Activated B cell treated with CpG ODN at 0.5 μM for 24 hours (primary cell): ENCODE results near the gene NCAM1. TPM values are rescaled to one million over a fixed set of nuclear protein-coding genes. Genes with fewer than 3 reads are reported as not detected.

ENCODE experiments used
- ATAC-seq: fragments of 200-7000 bp; cut with Tn5 transposase; one replicate; pipeline ENCODE4 v1.10.0; 2021; ENCODE audit warnings: low read depth, mild to moderate bottlenecking, moderate library complexity
- CTCF ChIA-PET: fragments of 350-600 bp; sonication (Branson Sonifier 250); formaldehyde crosslinking; loops from one replicate; lab custom pipeline; 2021; ENCODE audit warnings: antibody characterized with exemption; lab: Charles Lee
- POLR2A ChIA-PET: fragments of 350-600 bp; sonication (Branson Sonifier 250); formaldehyde crosslinking; loops from one replicate; lab custom pipeline; 2021; ENCODE audit warnings: antibody characterized with exemption; lab: Charles Lee
- DNase-seq: peaks from one replicate; pipeline ENCODE4 v3.0.0; 2022
- H3K27ac Mint-ChIP-seq: one replicate; pipeline ENCODE4 v1.8.0; 2020; ENCODE audit warnings: mixed read lengths
- H3K27me3 Mint-ChIP-seq: one replicate; pipeline ENCODE4 v1.8.0; 2021; ENCODE audit warnings: mixed read lengths
- H3K36me3 Mint-ChIP-seq: one replicate; pipeline ENCODE4 v1.8.0; 2021; ENCODE audit warnings: low read depth, mixed read lengths
- H3K4me1 Mint-ChIP-seq: one replicate; pipeline ENCODE4 v1.8.0; 2021; ENCODE audit warnings: mixed read lengths
- H3K4me3 Mint-ChIP-seq: one replicate; pipeline ENCODE4 v1.8.0; 2020; ENCODE audit warnings: mild to moderate bottlenecking, mixed read lengths
- H3K9me3 Mint-ChIP-seq: one replicate; pipeline ENCODE4 v1.8.0; 2020; ENCODE audit warnings: mixed read lengths
- intact Hi-C: fragments of 100-400 bp; cut with micrococcal nuclease; formaldehyde crosslinking; loops from one replicate; pipeline ENCODE4 v1.15.1; 2024
- total RNA-seq: library from RNA; stranded (reverse); gene quantifications from 2 replicates; pipeline ENCODE4 v1.2.3, GENCODE V29; 2022
- TF ChIP-seq, protein P1 (sequence below): fragments of 200-600 bp; IDR thresholded peaks from one replicate; pipeline ENCODE4 v1.8.0; 2022; ENCODE audit warnings: antibody characterized with exemption, mild to moderate bottlenecking

Gene NCAM1
- total RNA-seq, 1 donor from 2014 or later, result not detected

DNA sequence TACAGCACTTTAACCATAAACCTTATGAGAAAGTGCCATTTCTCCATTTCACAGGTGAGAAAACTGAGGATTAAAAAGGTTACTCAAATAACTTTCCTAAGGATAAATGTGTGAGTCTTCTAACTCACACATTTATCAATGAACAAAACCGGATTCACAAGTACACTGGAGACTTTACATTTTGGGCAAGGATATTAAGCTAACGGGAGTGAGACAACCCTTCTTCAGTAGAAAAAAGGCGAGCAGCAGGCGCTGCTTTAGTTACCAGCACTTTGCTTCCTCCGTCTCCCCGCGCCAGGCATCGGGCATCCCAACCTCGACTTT is 352.8 kb downstream of the NCAM1 start:
- peaks cover 19% of the 10 kb centered on the region for H3K4me1 Mint-ChIP-seq
- peak overlapping the region; percentile 67 for H3K27ac Mint-ChIP-seq
- H3K4me3 Mint-ChIP-seq, result peak overlapping the region; percentile 85
- H3K9me3 Mint-ChIP-seq, result no peaks in the 10 kb centered on the region
- intact Hi-C loops, result loop anchor here (1.0 to 10.0 kb wide), 9 partner anchors 63 to 1711 kb away; partner anchors contain the start of genes C11orf71, CFAP68, FDXACB1 and PTS
- DNase-seq, result no peak
- CTCF ChIA-PET, result interaction anchor here (1.1 to 2.5 kb wide), 3 partner anchors 10 to 1026 kb away, joined by 3 to 12 read pairs (median 5); no protein-coding TSS in a partner anchor
- H3K27me3 Mint-ChIP-seq, result no peaks in the 10 kb centered on the region
- POLR2A ChIA-PET, result interaction anchor here (0.6 to 1.4 kb wide), 5 partner anchors 8 to 1290 kb away, joined by 3 to 10 read pairs (median 5); partner anchors contain the start of genes PTS and ZW10
- peaks cover 23% of the 10 kb centered on the region for H3K36me3 Mint-ChIP-seq
- no peak for ATAC-seq
- TF ChIP-seq, protein P1, sequence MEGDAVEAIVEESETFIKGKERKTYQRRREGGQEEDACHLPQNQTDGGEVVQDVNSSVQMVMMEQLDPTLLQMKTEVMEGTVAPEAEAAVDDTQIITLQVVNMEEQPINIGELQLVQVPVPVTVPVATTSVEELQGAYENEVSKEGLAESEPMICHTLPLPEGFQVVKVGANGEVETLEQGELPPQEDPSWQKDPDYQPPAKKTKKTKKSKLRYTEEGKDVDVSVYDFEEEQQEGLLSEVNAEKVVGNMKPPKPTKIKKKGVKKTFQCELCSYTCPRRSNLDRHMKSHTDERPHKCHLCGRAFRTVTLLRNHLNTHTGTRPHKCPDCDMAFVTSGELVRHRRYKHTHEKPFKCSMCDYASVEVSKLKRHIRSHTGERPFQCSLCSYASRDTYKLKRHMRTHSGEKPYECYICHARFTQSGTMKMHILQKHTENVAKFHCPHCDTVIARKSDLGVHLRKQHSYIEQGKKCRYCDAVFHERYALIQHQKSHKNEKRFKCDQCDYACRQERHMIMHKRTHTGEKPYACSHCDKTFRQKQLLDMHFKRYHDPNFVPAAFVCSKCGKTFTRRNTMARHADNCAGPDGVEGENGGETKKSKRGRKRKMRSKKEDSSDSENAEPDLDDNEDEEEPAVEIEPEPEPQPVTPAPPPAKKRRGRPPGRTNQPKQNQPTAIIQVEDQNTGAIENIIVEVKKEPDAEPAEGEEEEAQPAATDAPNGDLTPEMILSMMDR, result no peak

DNA sequence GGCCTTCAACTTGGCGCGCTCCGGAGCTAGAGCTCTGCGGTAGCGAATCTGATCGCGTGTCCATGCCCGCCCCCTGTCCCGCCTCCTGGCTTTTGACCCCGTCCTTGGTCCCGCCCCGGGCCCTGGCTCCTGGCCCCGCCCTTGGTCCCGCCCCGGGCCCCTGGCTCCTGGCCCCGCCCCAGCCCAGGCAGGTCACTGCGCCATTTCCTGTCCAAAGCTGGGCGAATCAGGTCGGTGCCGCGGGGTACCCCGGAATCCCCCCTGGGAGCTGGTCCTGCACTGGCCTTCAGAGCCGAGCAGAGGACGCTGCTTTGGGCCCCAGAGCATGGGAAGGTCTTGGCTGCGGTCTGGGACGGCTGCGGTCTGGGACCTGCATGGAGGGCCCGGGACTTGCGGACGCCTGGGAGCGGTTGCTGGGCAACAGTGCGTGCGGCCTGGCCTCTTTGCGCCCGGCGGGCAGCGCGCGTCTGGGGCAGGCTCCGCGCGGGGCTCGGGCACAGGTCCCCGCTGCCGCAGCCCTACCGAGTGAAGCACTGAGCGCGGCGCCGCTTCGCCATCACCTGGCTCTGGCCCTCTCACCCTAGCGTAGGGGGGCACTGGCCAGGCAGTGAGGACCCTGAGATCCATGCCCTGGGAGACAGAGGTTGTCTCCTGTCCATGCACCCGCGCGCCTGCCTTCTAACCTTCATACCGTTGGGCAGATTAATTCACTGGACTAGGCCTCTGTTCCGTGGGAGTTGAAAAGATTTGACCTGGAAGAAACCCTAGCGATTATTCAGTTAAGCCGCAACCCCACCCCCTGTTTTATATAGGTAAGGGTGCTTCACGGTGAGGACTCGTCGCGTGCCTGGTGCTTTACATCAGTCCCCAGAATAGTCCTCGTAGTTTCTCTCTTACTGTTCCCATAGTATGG is 353.4 kb downstream of the NCAM1 start, which contains the start of gene TTC12:
Gene TTC12 (plus strand): TSS at position 195 of the 913 bp plus-strand sequence. CDS start 1,675 bp downstream, outside the sequence.
- ChIA-PET POLR2A (interaction anchor here (0.6 to 1.4 kb wide), 6 partner anchors 8 to 1291 kb away, joined by 3 to 10 read pairs (median 5); partner anchors contain the start of genes PTS and ZW10), CTCF (interaction anchor here (0.6 to 2.5 kb wide), 4 partner anchors 11 to 1026 kb away, joined by 3 to 12 read pairs (median 4); no protein-coding TSS in a partner anchor)
- Mint-ChIP-seq H3K4me3 (peak within 1 kb of the TSS; percentile 85), H3K4me1 (peaks cover 19% of the 10 kb centered on the region), H3K36me3 (peaks cover 29% of the 10 kb centered on the region), H3K9me3 (no peaks in the 10 kb centered on the region), H3K27ac (peak within 1 kb of the TSS; percentile 83), H3K27me3 (no peaks in the 10 kb centered on the region)
- peak; percentile 98 for DNase-seq
- TF ChIP-seq, protein P1, result no peak
- intact Hi-C loops, result loop anchor here (1.0 to 10.0 kb wide), 9 partner anchors 62 to 1712 kb away; partner anchors contain the start of genes C11orf71, CFAP68, FDXACB1 and PTS
- peak; percentile 99 for ATAC-seq

DNA sequence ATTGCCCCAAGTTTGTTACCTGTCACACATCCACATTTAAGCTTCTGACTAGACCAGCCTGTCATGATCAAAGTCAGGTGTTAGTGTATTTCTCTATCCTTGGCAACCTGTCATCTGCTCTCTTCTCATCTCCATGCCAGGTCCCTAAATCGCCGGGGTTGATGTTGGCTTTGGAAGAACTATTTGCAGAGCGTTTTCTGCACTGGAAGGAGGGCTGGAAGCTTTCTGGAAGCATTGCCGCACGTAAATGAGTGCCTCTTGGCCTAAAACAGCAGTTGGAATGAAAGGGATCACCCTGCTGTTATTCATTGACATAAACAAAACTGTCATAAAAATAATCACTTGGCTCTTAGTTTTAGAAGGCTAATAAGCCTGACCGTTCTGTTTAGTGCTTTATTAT is 354.6 kb downstream of the NCAM1 start:
- H3K27ac Mint-ChIP-seq, result peak overlapping the region; percentile 83
- no peaks in the 10 kb centered on the region for H3K27me3 Mint-ChIP-seq
- CTCF ChIA-PET, result no interaction called here
- H3K4me3 Mint-ChIP-seq, result peak overlapping the region; percentile 85
- TF ChIP-seq, protein P1, result no peak
- POLR2A ChIA-PET, result no interaction called here
- H3K9me3 Mint-ChIP-seq, result no peaks in the 10 kb centered on the region
- H3K4me1 Mint-ChIP-seq, result peaks cover 19% of the 10 kb centered on the region
- ATAC-seq (no peak), DNase-seq (no peak)
- intact Hi-C loops, result loop anchor here (2.0 to 10.0 kb wide), 5 partner anchors 61 to 1713 kb away; partner anchors contain the start of genes CFAP68, FDXACB1 and SIK2
- H3K36me3 Mint-ChIP-seq, result peaks cover 38% of the 10 kb centered on the region

DNA sequence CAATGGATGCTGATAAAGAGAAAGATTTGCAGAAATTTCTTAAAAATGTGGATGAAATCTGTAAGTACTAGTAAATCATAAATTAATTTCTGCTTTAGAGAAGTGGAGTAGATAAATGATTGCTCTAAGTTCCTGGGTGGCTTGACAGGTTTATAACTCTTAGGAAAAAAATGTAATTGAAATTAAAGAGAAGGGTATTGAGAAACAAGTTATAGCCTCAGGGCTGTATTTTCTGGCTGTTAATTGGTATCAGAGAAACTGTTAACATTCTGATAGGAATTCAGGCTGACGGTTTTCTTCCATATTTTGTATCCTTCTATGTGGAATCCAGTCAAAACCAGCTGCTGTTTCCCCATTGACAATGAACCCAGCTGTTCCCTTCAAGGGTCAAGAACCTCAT is 355.0 kb downstream of the NCAM1 start:
- DNase-seq, result no peak
- TF ChIP-seq, protein P1, result no peak
- Mint-ChIP-seq H3K4me1 (peaks cover 19% of the 10 kb centered on the region), H3K27me3 (no peaks in the 10 kb centered on the region), H3K4me3 (no peak overlapping the region), H3K9me3 (no peaks in the 10 kb centered on the region), H3K36me3 (peaks cover 40% of the 10 kb centered on the region), H3K27ac (no peak overlapping the region)
- ChIA-PET POLR2A (no interaction called here), CTCF (interaction anchor here (1.5 kb wide), 1 partner anchor 944 kb away, joined by 4 read pairs; no protein-coding TSS in a partner anchor)
- intact Hi-C loops, result loop anchor here (10.0 kb wide), 2 partner anchors 1031 to 1391 kb away; no protein-coding TSS in a partner anchor
- no peak for ATAC-seq
